Brain microvascular endothelial cell (primary cell): ENCODE measurements around the gene PRKCB.

Experiments
- DNase-seq: peaks from one replicate; pipeline ENCODE4 v3.0.0-alpha.2; 2020
- H3K27ac ChIP-seq: fragments of 250-450 bp; sonication (Bioruptor Pico); 2 replicates; pipeline ENCODE4 v1.5.1; 2020; ENCODE audit warnings: mild to moderate bottlenecking, moderate library complexity
- H3K27me3 ChIP-seq: fragments of 250-450 bp; sonication (Bioruptor Pico); replicated peaks from 2 replicates; pipeline ENCODE4 v1.5.1; 2020; ENCODE audit warnings: mild to moderate bottlenecking
- H3K36me3 ChIP-seq: fragments of 250-450 bp; sonication (Bioruptor Pico); replicated peaks from 2 replicates; pipeline ENCODE4 v1.5.1; 2020; ENCODE audit warnings: mild to moderate bottlenecking
- H3K4me3 ChIP-seq: 2 replicates; pipeline ENCODE4 v1.5.1; 2011; ENCODE audit warnings: low read depth, mild to moderate bottlenecking, control low read depth, low read length, moderate library complexity
- in situ Hi-C: cut with HindIII; loops from 2 replicates; pipeline ENCODE4 v1.10.0; 2017; ENCODE audit warnings: low sequenced_read_pairs, low pct_ligation_motif_present
- TF ChIP-seq, protein P1 (sequence below): IDR thresholded peaks from 2 replicates; pipeline ENCODE4 v1.5.1; 2011; ENCODE audit warnings: low read depth, mild to moderate bottlenecking, moderate library complexity, low read length, control low read depth, inconsistent platforms; ENCODE audit errors: missing control alignments

PRKCB gene

DNA sequence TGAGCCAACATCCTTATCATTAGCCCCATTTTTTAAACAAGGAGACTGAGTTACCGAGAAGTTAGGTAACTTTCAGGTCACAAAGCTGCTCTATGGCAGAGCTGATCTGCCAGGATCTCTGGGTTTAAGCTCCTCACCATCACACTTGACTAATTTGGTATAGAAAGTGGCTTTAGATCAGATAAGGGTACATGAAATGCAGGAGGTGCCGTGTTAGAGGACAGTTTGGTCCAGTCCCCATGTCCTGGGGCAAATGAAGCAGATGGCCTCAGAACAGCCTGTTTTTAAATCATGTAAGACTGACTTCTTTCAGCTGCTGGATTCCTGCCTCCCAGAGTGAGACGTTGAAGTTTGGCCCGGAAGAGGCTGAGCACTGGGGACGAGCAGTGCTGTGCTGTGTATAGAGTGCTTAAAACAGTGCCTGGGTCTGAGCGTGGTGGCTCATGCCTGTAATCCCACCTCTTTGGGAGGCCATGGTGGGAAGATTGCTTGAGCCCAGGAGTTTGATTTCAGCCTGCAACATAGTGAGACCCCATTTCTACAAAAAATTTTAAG, 233.3 kb downstream of the PRKCB start:
- in situ Hi-C loops, result no loop called here
- no peaks in the 10 kb centered on the region for H3K36me3 ChIP-seq

DNA sequence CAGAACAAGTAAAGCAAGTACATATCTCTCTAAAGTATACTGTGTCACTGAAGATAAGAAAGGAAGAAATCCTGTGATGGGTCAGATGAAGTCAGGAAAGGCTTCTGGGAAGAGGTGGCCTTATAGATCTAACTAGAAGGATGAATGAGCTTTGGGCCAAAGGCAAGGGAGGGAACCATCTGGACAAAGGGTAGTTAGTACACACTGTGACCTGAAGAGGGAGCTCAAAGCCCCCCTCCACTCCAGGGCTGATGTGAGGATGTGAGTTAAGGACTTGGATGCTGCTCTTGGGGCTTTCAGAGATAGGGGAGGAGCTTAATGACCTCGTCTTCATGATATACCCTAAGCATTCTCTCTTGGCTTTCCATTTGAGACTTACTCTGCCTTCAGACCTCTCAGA, 235.1 kb downstream of the PRKCB start:
- no peak overlapping the region for H3K4me3 ChIP-seq
- H3K27ac ChIP-seq, result no peak overlapping the region
- no peaks in the 10 kb centered on the region for H3K36me3 ChIP-seq
- DNase-seq, result peak; percentile 6
- H3K27me3 ChIP-seq, result no peaks in the 10 kb centered on the region
- TF ChIP-seq, protein P1, sequence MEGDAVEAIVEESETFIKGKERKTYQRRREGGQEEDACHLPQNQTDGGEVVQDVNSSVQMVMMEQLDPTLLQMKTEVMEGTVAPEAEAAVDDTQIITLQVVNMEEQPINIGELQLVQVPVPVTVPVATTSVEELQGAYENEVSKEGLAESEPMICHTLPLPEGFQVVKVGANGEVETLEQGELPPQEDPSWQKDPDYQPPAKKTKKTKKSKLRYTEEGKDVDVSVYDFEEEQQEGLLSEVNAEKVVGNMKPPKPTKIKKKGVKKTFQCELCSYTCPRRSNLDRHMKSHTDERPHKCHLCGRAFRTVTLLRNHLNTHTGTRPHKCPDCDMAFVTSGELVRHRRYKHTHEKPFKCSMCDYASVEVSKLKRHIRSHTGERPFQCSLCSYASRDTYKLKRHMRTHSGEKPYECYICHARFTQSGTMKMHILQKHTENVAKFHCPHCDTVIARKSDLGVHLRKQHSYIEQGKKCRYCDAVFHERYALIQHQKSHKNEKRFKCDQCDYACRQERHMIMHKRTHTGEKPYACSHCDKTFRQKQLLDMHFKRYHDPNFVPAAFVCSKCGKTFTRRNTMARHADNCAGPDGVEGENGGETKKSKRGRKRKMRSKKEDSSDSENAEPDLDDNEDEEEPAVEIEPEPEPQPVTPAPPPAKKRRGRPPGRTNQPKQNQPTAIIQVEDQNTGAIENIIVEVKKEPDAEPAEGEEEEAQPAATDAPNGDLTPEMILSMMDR, result no peak
- in situ Hi-C loops, result no loop called here

More for the DNA sequence above, 233.3 kb downstream of the PRKCB start:
- Histone ChIP-seq H3K27me3 (no peaks in the 10 kb centered on the region), H3K27ac (no peak overlapping the region), H3K4me3 (no peak overlapping the region)
- no peak for DNase-seq
- TF ChIP-seq, protein P1, result no peak

- no peak for DNase-seq
- TF ChIP-seq, protein P1, result no peak
- Histone ChIP-seq H3K27me3 (no peaks in the 10 kb centered on the region), H3K36me3 (no peaks in the 10 kb centered on the region), H3K27ac (no peak overlapping the region), H3K4me3 (no peak overlapping the region)
- in situ Hi-C loops, result no loop called here
Observed at GRCh38 chr16:24071666-24072360, 236.0 kb downstream of the PRKCB start.

GRCh38 chr16:24073321-24073720, 237.5 kb downstream of the PRKCB start:
- no peaks in the 10 kb centered on the region for H3K27me3 ChIP-seq
- in situ Hi-C loops, result no loop called here
- no peak overlapping the region for H3K27ac ChIP-seq
- TF ChIP-seq, protein P1, result no peak
- no peaks in the 10 kb centered on the region for H3K36me3 ChIP-seq
- no peak for DNase-seq
- H3K4me3 ChIP-seq, result no peak overlapping the region

GRCh38 chr16:24074574-24074973, 238.8 kb downstream of the PRKCB start:
- Histone ChIP-seq H3K27ac (no peak overlapping the region), H3K36me3 (no peaks in the 10 kb centered on the region), H3K4me3 (no peak overlapping the region), H3K27me3 (no peaks in the 10 kb centered on the region)
- in situ Hi-C loops, result no loop called here
- DNase-seq, result no peak
- TF ChIP-seq, protein P1, result no peak
